DND-41 (cell line): ENCODE results near the gene BEND6.

Experiments used
- ATAC-seq: fragments of 200-7000 bp; cut with Tn5 transposase; 3 replicates; pipeline ENCODE4 v1.9.1; 2021; ENCODE audit warnings: low read depth; ENCODE audit not compliant: insufficient read depth
- DNase-seq: peaks from one replicate; pipeline ENCODE4 v3.0.0-alpha.2; 2020
- H2AFZ ChIP-seq: 2 replicates; pipeline ENCODE4 v1.6.0; 2012; ENCODE audit warnings: low read depth, low read length
- H3K27ac ChIP-seq: 2 replicates; pipeline ENCODE4 v1.5.1; 2012; ENCODE audit warnings: low read length, inconsistent platforms
- H3K27me3 ChIP-seq: fragments of 200-600 bp; sonication (generic); 2 replicates; pipeline ENCODE4 v1.6.0; 2012; ENCODE audit warnings: low read length, mild to moderate bottlenecking, inconsistent platforms; ENCODE audit not compliant: insufficient read depth, poor library complexity
- H3K36me3 ChIP-seq: 2 replicates; pipeline ENCODE4 v1.5.1; 2012; ENCODE audit warnings: low read length, inconsistent platforms; ENCODE audit not compliant: insufficient read depth
- H3K4me1 ChIP-seq: 2 replicates; pipeline ENCODE4 v1.5.1; 2012; ENCODE audit warnings: mild to moderate bottlenecking, low read length; ENCODE audit not compliant: insufficient read depth
- H3K4me2 ChIP-seq: 2 replicates; pipeline ENCODE4 v1.6.0; 2012; ENCODE audit warnings: mild to moderate bottlenecking, moderate library complexity, low read length, inconsistent platforms; ENCODE audit not compliant: insufficient read depth
- H3K4me3 ChIP-seq, 2 experiments: fragments of 200-600 bp in 1 of 2; shearing (Covaris generic) in 1 of 2; 2 replicates each; pipeline ENCODE4 v1.5.1; 2012 to 2016; ENCODE audit warnings: inconsistent platforms in 2 of 2, low read length in 2 of 2, mild to moderate bottlenecking in 2 of 2, low read depth in 1 of 2, moderate library complexity in 1 of 2
- H3K79me2 ChIP-seq: 2 replicates; pipeline ENCODE4 v1.6.0; 2012; ENCODE audit warnings: low read length, inconsistent platforms; ENCODE audit not compliant: insufficient read depth
- H3K9ac ChIP-seq: 2 replicates; pipeline ENCODE4 v1.6.0; 2012; ENCODE audit warnings: low read depth, mild to moderate bottlenecking, inconsistent platforms, low read length, moderate library complexity
- H3K9me3 ChIP-seq: 2 replicates; pipeline ENCODE4 v1.5.1; 2012; ENCODE audit warnings: low read length, moderate library complexity, mild to moderate bottlenecking, inconsistent platforms; ENCODE audit not compliant: insufficient read depth, severe bottlenecking
- H4K20me1 ChIP-seq: 2 replicates; pipeline ENCODE4 v1.6.0; 2012; ENCODE audit warnings: low read length; ENCODE audit not compliant: insufficient read depth
- EZH2 ChIP-seq: IDR thresholded peaks from 3 replicates; pipeline ENCODE4 v1.6.1; 2012; ENCODE audit warnings: borderline replicate concordance, low read depth, mild to moderate bottlenecking, moderate library complexity, low read length, inconsistent platforms; ENCODE audit not compliant: severe bottlenecking
- TF ChIP-seq, protein P1 (sequence below): IDR thresholded peaks from 2 replicates; pipeline ENCODE4 v1.5.1; 2012; ENCODE audit warnings: borderline replicate concordance, low read length, moderate library complexity, mild to moderate bottlenecking; ENCODE audit not compliant: poor library complexity, severe bottlenecking; ENCODE audit errors: extremely low read depth

BEND6 gene

DNA sequence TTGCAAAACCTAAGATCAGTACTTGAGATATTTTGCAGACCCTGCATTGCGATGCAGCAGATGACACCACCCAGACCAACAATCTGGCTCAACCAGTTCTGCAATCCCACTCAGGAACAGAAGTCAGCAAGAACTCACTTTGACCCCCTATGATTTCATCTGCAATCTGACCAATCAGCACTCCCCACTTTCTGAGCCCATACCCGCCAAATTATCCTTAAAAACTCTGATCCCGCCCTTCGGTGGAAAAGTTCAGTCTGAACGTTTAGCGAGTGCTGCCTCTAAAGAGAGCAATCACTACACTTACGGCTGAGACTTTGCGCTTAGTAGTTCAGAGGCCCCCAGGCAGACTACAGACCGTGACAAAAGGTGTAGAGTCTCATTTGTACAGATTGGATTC lies 74.3 kb downstream of the BEND6 start:
- Histone ChIP-seq H3K9ac (no peak overlapping the region), H3K4me2 (no peak overlapping the region), H3K27me3 (no peaks in the 10 kb centered on the region), H3K36me3 (no peaks in the 10 kb centered on the region), H3K79me2 (no peaks in the 10 kb centered on the region), H4K20me1 (no peaks in the 10 kb centered on the region), H2AFZ (no peak overlapping the region), H3K4me3 (no peak overlapping the region), H3K4me1 (no peaks in the 10 kb centered on the region), H3K9me3 (peaks cover 3% of the 10 kb centered on the region), H3K27ac (no peak overlapping the region)
- no peak for DNase-seq
- no peak for ATAC-seq
- TF ChIP-seq EZH2 = no peak
- TF ChIP-seq, protein P1, sequence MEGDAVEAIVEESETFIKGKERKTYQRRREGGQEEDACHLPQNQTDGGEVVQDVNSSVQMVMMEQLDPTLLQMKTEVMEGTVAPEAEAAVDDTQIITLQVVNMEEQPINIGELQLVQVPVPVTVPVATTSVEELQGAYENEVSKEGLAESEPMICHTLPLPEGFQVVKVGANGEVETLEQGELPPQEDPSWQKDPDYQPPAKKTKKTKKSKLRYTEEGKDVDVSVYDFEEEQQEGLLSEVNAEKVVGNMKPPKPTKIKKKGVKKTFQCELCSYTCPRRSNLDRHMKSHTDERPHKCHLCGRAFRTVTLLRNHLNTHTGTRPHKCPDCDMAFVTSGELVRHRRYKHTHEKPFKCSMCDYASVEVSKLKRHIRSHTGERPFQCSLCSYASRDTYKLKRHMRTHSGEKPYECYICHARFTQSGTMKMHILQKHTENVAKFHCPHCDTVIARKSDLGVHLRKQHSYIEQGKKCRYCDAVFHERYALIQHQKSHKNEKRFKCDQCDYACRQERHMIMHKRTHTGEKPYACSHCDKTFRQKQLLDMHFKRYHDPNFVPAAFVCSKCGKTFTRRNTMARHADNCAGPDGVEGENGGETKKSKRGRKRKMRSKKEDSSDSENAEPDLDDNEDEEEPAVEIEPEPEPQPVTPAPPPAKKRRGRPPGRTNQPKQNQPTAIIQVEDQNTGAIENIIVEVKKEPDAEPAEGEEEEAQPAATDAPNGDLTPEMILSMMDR = no peak

DNA sequence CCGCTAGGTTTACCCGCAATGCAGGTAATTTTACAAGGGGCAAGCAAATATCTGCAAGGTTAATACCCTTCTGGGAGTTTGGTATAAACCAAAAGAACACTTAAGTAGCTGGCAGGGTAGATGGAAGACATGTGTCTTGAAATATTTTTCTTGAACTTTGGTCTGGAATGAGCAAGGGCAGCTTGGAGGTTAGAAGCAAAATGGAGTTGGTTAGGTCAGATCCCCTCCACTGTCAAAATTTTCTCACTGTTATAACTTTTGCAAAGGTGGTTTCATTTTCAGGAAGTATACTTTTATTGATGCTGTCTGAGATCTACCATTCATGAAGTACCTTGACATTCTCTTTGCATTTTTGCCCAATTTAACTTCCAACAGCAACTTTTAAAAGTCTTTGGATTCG lies 78.3 kb downstream of the BEND6 start:
- Histone ChIP-seq H3K4me2 (no peak overlapping the region), H3K79me2 (no peaks in the 10 kb centered on the region), H2AFZ (no peak overlapping the region), H3K9me3 (no peaks in the 10 kb centered on the region), H3K4me3 (no peak overlapping the region), H4K20me1 (no peaks in the 10 kb centered on the region), H3K27me3 (no peaks in the 10 kb centered on the region), H3K4me1 (no peaks in the 10 kb centered on the region), H3K27ac (no peak overlapping the region), H3K36me3 (no peaks in the 10 kb centered on the region), H3K9ac (no peak overlapping the region)
- ATAC-seq (no peak), DNase-seq (no peak)
- TF ChIP-seq EZH2 = no peak
- TF ChIP-seq, protein P1 = no peak

DNA sequence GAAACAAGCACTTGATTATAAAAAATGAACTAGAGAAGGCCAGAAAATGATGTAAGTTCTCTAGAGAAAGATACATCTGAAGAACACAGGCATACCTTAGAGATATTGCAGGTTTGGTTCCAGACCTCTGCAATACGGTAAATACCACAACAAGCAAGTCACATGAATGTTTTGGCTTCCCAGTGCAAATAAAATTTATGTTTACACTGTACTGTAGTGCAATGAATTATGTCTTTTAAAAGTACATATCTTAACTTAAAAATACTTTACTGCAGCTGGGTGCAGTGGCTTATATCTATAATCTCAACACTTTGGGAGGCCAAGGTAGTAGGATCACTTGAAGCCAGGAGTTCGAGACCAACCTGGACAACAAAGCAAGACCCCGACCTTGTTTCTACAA lies 80.6 kb downstream of the BEND6 start:
- no peaks in the 10 kb centered on the region for H3K4me1 ChIP-seq
- TF ChIP-seq, protein P1 = no peak
- TF ChIP-seq EZH2 = no peak
- no peaks in the 10 kb centered on the region for H3K27me3 ChIP-seq
- no peak overlapping the region for H3K27ac ChIP-seq
- no peaks in the 10 kb centered on the region for H3K79me2 ChIP-seq
- no peak overlapping the region for H3K4me3 ChIP-seq
- H3K9ac ChIP-seq = no peak overlapping the region
- no peaks in the 10 kb centered on the region for H4K20me1 ChIP-seq
- DNase-seq (no peak), ATAC-seq (no peak)
- H3K9me3 ChIP-seq = no peaks in the 10 kb centered on the region
- H3K4me2 ChIP-seq = no peak overlapping the region
- H2AFZ ChIP-seq = no peak overlapping the region
- H3K36me3 ChIP-seq = no peaks in the 10 kb centered on the region

DNA sequence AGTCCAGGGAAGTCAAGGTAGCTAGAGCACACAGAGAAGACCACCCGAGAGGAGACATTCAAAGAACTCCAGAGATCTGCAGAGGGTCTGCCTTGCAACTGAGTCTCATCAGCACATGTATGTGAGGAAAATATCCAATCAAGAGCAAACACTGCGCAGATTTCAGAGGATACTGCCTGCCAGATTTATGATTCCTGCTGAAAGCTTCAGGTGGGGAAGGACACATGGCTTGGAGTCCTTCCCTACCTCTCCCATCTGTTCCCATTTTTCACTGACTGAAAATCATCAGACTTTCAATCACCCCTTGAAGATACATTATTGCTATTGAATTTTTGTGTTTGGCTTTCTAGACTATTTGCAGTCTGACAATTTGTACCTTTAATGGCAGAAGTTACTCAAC lies 84.0 kb downstream of the BEND6 start:
- H2AFZ ChIP-seq = no peak overlapping the region; the same call in 1 of the 2 replicates
- H4K20me1 ChIP-seq = no peaks in the 10 kb centered on the region
- no peak overlapping the region for H3K27ac ChIP-seq
- no peak overlapping the region for H3K4me3 ChIP-seq
- H3K4me1 ChIP-seq = no peaks in the 10 kb centered on the region
- H3K9me3 ChIP-seq = no peaks in the 10 kb centered on the region
- TF ChIP-seq, protein P1 = no peak
- no peak for TF ChIP-seq EZH2
- H3K9ac ChIP-seq = no peak overlapping the region
- ATAC-seq (no peak), DNase-seq (no peak)
- H3K79me2 ChIP-seq = no peaks in the 10 kb centered on the region
- no peaks in the 10 kb centered on the region for H3K36me3 ChIP-seq
- H3K27me3 ChIP-seq = no peaks in the 10 kb centered on the region
- H3K4me2 ChIP-seq = no peak overlapping the region
